Measurements from ENCODE around the gene CUL7. TPM values are rescaled to one million over a fixed set of nuclear protein-coding genes. Genes with fewer than 3 reads are reported as not detected.
A peak's percentile ranks its signal among the peaks of the same experiment; 100 is the strongest.

The CUL7 gene
- total RNA-seq, 1 experiment from 2014 or later, result 20.8 TPM

- no peaks in the 10 kb centered on the region for H3K27me3 Mint-ChIP-seq (ENCODE audit: low read depth)
- ChIA-PET POLR2A (no interaction called here), CTCF (no interaction called here)
- no peak for DNase-seq (ENCODE audit: low spot score)
- no peak overlapping the region for H3K4me3 Mint-ChIP-seq
- H3K27ac Mint-ChIP-seq, result peak overlapping the region; percentile 8; the same call in 1 of the 2 replicates
- no peaks in the 10 kb centered on the region for H3K9me3 Mint-ChIP-seq
- ATAC-seq, result no peak
- H3K4me1 Mint-ChIP-seq, result no peaks in the 10 kb centered on the region
- H3K36me3 Mint-ChIP-seq, result peaks cover 48% of the 10 kb centered on the region
- no peak for TF ChIP-seq ZNF263 (CRISPR knock-in tag; IDR thresholded peaks at IDR 0.05; ENCODE audit: low read depth)
- no peak for TF ChIP-seq HMGA2 (CRISPR knock-in tag; IDR thresholded peaks at IDR 0.05)
- no peak for TF ChIP-seq TEAD4 (CRISPR knock-in tag; IDR thresholded peaks at IDR 0.05)
- TF ChIP-seq EMX1 (CRISPR knock-in tag; IDR thresholded peaks at IDR 0.05), result no peak
- TF ChIP-seq CREB1 (CRISPR knock-in tag; IDR thresholded peaks at IDR 0.05), result no peak
- no peak for TF ChIP-seq GTF2I (CRISPR knock-in tag; conservative IDR thresholded peaks at IDR 0.05)
- no peak for TF ChIP-seq MXD4 (CRISPR knock-in tag; IDR thresholded peaks at IDR 0.05; ENCODE audit: borderline replicate concordance)
- TF ChIP-seq ZNF425 (CRISPR knock-in tag; conservative IDR thresholded peaks at IDR 0.05), result no peak
- TF ChIP-seq FOXP1 (CRISPR knock-in tag; IDR thresholded peaks at IDR 0.05; ENCODE audit: borderline replicate concordance), result no peak
- TF ChIP-seq ZNF423 (CRISPR knock-in tag; IDR thresholded peaks at IDR 0.05), result no peak
- TF ChIP-seq, protein P1, sequence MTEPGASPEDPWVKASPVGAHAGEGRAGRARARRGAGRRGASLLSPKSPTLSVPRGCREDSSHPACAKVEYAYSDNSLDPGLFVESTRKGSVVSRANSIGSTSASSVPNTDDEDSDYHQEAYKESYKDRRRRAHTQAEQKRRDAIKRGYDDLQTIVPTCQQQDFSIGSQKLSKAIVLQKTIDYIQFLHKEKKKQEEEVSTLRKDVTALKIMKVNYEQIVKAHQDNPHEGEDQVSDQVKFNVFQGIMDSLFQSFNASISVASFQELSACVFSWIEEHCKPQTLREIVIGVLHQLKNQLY (CRISPR knock-in tag; IDR thresholded peaks at IDR 0.05), result no peak
- TF ChIP-seq ATF1 (CRISPR knock-in tag; IDR thresholded peaks at IDR 0.05), result no peak
- TF ChIP-seq ZNF317 (CRISPR knock-in tag; IDR thresholded peaks at IDR 0.05; ENCODE audit: borderline replicate concordance, low read depth), result no peak
- TF ChIP-seq, protein P2, sequence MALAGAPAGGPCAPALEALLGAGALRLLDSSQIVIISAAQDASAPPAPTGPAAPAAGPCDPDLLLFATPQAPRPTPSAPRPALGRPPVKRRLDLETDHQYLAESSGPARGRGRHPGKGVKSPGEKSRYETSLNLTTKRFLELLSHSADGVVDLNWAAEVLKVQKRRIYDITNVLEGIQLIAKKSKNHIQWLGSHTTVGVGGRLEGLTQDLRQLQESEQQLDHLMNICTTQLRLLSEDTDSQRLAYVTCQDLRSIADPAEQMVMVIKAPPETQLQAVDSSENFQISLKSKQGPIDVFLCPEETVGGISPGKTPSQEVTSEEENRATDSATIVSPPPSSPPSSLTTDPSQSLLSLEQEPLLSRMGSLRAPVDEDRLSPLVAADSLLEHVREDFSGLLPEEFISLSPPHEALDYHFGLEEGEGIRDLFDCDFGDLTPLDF (CRISPR knock-in tag; IDR thresholded peaks at IDR 0.05), result no peak
- no peak for TF ChIP-seq NR1H2 (CRISPR knock-in tag; IDR thresholded peaks at IDR 0.05)
- TF ChIP-seq ZNF138 (CRISPR knock-in tag; conservative IDR thresholded peaks at IDR 0.05), result no peak
- no peak for TF ChIP-seq JAZF1 (CRISPR knock-in tag; IDR thresholded peaks at IDR 0.05)
- TF ChIP-seq ELF4 (CRISPR knock-in tag; IDR thresholded peaks at IDR 0.05; ENCODE audit: low read depth), result no peak
- TF ChIP-seq ZBTB21 (CRISPR knock-in tag; IDR thresholded peaks at IDR 0.05; ENCODE audit: borderline replicate concordance), result no peak
- TF ChIP-seq CREM (CRISPR knock-in tag; IDR thresholded peaks at IDR 0.05), result no peak
Measured at GRCh38 chr6:43038727-43039126, 14.9 kb downstream of the CUL7 start.

DNA sequence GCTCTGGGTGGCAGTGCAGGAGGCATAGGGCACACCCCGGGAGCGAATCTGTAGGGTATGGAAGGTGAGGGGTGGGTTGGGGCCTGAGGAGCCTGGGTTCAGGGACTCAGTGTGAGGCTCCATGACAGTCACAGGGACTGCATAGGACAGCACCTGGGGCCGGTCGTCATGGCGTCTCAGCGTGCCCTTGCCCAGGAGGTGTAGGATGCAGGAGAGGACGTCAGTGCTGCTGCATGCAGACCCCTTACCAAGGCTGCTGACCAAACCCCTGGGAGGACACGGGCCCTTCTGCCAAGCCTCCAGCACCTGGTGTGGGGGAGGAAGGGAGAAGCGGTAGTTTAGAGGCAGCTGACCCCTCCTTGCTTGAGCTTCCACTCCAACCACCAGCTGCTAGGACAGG lies 15.9 kb downstream of the CUL7 start:
- H3K27me3 Mint-ChIP-seq (ENCODE audit: low read depth), result no peaks in the 10 kb centered on the region
- H3K9me3 Mint-ChIP-seq, result no peaks in the 10 kb centered on the region
- H3K4me1 Mint-ChIP-seq, result no peaks in the 10 kb centered on the region
- peaks cover 46% of the 10 kb centered on the region for H3K36me3 Mint-ChIP-seq
- CTCF ChIA-PET, result no interaction called here
- ATAC-seq, result no peak
- no peak for DNase-seq (ENCODE audit: low spot score)
- H3K27ac Mint-ChIP-seq, result no peak overlapping the region
- POLR2A ChIA-PET, result no interaction called here
- H3K4me3 Mint-ChIP-seq, result no peak overlapping the region
- TF ChIP-seq NFE2L1 (CRISPR knock-in tag; IDR thresholded peaks at IDR 0.05) (no peak), IRF2 (CRISPR knock-in tag; IDR thresholded peaks at IDR 0.05; ENCODE audit: borderline replicate concordance, low read depth) (no peak), ZBTB21 (CRISPR knock-in tag; IDR thresholded peaks at IDR 0.05; ENCODE audit: borderline replicate concordance) (no peak), NFATC4 (CRISPR knock-in tag; IDR thresholded peaks at IDR 0.05) (no peak), ZNF121 (CRISPR knock-in tag; IDR thresholded peaks at IDR 0.05) (no peak), CDX4 (CRISPR knock-in tag; IDR thresholded peaks at IDR 0.05; ENCODE audit: borderline replicate concordance) (no peak), JUN (CRISPR knock-in tag; IDR thresholded peaks at IDR 0.05) (no peak), TCF7 (CRISPR knock-in tag; IDR thresholded peaks at IDR 0.05; ENCODE audit: low read depth) (no peak), SP1 (CRISPR knock-in tag; conservative IDR thresholded peaks at IDR 0.05) (no peak), GRHL2 (CRISPR knock-in tag; IDR thresholded peaks at IDR 0.05; ENCODE audit: insufficient replicate concordance, severe bottlenecking) (no peak), SMAD4 (CRISPR knock-in tag; IDR thresholded peaks at IDR 0.05) (no peak)
- TF ChIP-seq, protein P3, sequence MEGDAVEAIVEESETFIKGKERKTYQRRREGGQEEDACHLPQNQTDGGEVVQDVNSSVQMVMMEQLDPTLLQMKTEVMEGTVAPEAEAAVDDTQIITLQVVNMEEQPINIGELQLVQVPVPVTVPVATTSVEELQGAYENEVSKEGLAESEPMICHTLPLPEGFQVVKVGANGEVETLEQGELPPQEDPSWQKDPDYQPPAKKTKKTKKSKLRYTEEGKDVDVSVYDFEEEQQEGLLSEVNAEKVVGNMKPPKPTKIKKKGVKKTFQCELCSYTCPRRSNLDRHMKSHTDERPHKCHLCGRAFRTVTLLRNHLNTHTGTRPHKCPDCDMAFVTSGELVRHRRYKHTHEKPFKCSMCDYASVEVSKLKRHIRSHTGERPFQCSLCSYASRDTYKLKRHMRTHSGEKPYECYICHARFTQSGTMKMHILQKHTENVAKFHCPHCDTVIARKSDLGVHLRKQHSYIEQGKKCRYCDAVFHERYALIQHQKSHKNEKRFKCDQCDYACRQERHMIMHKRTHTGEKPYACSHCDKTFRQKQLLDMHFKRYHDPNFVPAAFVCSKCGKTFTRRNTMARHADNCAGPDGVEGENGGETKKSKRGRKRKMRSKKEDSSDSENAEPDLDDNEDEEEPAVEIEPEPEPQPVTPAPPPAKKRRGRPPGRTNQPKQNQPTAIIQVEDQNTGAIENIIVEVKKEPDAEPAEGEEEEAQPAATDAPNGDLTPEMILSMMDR (IDR thresholded peaks at IDR 0.05), result no peak
- TF ChIP-seq, protein P1 (CRISPR knock-in tag; IDR thresholded peaks at IDR 0.05), result no peak
